ENCODE data around the gene PPP1R3A.

- TF ChIP-seq POLR2A (IDR thresholded peaks at IDR 0.05) (no peak), CTCF (IDR thresholded peaks at IDR 0.05) (no peak)
Observed at GRCh38 chr7:113912876-113913275, 5.9 kb downstream of the PPP1R3A start.

Data from lower leg skin (tissue), 3 donors.